Kidney epithelial cell (primary cell): ENCODE measurements around the gene ABO. TPM values are rescaled to one million over a fixed set of nuclear protein-coding genes. Genes with fewer than 3 reads are reported as not detected.
"Not testable (repeated sequence)": the region's sequence is repeated elsewhere in the genome, so short reads cannot be mapped to it uniquely, and the experiment has no call there.

Experiments
- DNase-seq: peaks from one replicate; pipeline ENCODE4 v3.0.0-alpha.2; 2010; ENCODE audit warnings: low read depth
- H3K27me3 ChIP-seq: 2 replicates; pipeline ENCODE4 v1.6.0; 2011; ENCODE audit warnings: low read length; ENCODE audit not compliant: control insufficient read depth, insufficient read depth
- H3K36me3 ChIP-seq: 2 replicates; pipeline ENCODE4 v1.5.1; 2011; ENCODE audit warnings: low read length; ENCODE audit not compliant: control insufficient read depth, insufficient read depth
- H3K4me3 ChIP-seq: 2 replicates; pipeline ENCODE4 v1.5.1; 2011; ENCODE audit warnings: low read depth, mild to moderate bottlenecking, control low read depth, low read length
- CTCF ChIP-seq: IDR thresholded peaks from 2 replicates; pipeline ENCODE4 v1.5.1; 2011; ENCODE audit warnings: mild to moderate bottlenecking, moderate library complexity, low read length, control low read depth, inconsistent platforms; ENCODE audit not compliant: insufficient read depth, poor library complexity, severe bottlenecking
- total RNA-seq: library from RNA; depleted of rRNA; stranded (reverse); fragments of >200 nt; gene quantifications from 2 replicates; pipeline ENCODE4 v1.2.3, GENCODE V29; 2015

The ABO gene
- total RNA-seq, 1 donor from 2014 or later = 1.8 TPM

GRCh38 chr9:133224762-133225161, 50.2 kb downstream of the ABO start:
- DNase-seq = no peak
- H3K36me3 ChIP-seq = no peaks in the 10 kb centered on the region
- TF ChIP-seq CTCF = no peak
- H3K27me3 ChIP-seq = peaks cover 15% of the 10 kb centered on the region
- H3K4me3 ChIP-seq = no peak overlapping the region

DNA sequence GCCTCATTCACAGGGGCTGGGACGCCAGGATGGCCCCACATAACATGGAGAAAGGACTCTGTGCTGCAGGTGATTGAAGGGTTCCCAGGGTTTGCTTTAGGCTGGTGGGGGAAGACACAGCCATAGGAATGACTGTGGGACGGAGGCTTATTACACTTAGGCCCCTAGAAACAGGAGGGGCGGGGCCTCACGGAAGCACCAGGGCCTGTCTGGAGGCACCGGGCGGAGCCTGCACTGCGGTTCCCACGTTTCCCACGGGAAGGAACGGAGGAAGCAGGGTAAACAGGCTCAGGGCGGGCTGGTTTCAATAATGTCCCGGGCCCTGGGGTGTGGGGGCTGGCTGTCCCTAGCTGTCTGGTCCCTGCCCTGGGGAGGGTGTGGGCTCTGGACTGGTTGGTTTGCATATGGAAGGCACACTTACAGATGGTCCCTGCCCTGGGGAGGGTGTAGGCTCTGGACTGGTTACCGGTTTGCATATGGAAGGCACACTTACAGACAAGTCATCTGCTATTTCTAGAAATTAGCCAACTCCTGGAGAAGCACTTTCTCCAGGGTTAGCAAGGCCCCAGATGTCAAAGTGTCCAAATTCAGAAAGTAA, 51.7 kb downstream of the ABO start:
- not testable (repeated sequence) for H3K4me3 ChIP-seq, H3K36me3 ChIP-seq, DNase-seq
- peaks cover 17% of the 10 kb centered on the region for H3K27me3 ChIP-seq

DNA sequence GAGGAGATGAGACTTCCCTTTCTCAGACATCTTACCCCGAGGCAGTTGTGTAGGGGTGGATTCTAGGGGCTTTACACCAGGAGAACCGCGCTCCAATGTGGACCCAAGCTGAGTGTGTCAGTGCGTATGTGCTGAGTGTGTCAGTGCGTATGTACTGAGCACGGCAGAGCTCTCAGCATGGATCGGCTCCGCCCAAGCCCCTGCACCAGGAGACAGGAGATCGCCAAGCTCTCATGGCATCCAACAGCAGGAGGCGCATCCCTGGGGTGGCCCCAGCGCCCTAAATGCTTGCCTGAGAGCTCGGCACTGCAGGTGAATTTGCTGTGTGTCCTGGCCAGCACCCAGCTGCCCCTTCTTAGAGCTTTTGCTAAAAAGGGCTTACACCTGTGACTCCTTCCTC, 53.0 kb downstream of the ABO start:
- not testable (repeated sequence) for DNase-seq, H3K4me3 ChIP-seq, H3K36me3 ChIP-seq
- peaks cover 15% of the 10 kb centered on the region for H3K27me3 ChIP-seq

DNA sequence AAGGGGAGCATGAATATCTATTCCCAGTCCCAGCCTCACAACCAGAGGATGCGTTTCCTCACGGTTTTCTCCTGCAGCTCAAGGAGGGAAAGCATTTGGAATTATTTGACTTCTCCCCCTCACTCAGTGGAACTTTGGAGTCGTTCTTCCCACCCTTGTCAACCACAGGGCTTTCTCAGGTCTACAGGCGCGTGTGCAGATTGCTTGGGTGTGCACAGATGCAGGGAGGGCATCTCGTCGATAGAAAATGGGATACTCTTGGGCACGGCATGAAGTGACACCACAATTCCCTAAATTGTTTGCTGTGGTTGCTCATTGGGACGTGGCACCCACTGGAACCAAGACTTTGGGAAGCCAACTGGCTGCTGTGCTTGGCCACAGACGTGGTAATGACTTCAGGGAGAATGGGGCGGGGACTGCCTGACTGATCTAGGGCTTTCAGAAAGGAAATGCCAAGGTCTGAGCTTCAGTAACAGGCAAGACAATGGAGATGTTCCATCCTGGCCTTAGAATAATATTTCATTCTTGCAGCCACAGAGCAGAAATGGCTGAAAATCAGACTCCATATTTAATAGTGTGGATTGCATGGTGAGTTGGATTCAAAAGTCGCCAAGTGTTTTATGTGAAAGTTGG, 53.7 kb downstream of the ABO start:
- no peak for TF ChIP-seq CTCF
- DNase-seq = no peak
- H3K27me3 ChIP-seq = peaks cover 12% of the 10 kb centered on the region
- H3K4me3 ChIP-seq = no peak overlapping the region
- no peaks in the 10 kb centered on the region for H3K36me3 ChIP-seq

- not testable (repeated sequence) for H3K36me3 ChIP-seq, DNase-seq, H3K27me3 ChIP-seq, H3K4me3 ChIP-seq
Observed at GRCh38 chr9:133218049-133218975, 56.7 kb downstream of the ABO start.

- H3K27me3 ChIP-seq, DNase-seq, H3K36me3 ChIP-seq, H3K4me3 ChIP-seq: not testable (repeated sequence)
Observed at GRCh38 chr9:133217333-133217988, 57.5 kb downstream of the ABO start.

- not testable (repeated sequence) for H3K27me3 ChIP-seq, H3K4me3 ChIP-seq, H3K36me3 ChIP-seq
- peak; percentile 61 for DNase-seq
Observed at GRCh38 chr9:133214276-133214675, 60.7 kb downstream of the ABO start.

DNA sequence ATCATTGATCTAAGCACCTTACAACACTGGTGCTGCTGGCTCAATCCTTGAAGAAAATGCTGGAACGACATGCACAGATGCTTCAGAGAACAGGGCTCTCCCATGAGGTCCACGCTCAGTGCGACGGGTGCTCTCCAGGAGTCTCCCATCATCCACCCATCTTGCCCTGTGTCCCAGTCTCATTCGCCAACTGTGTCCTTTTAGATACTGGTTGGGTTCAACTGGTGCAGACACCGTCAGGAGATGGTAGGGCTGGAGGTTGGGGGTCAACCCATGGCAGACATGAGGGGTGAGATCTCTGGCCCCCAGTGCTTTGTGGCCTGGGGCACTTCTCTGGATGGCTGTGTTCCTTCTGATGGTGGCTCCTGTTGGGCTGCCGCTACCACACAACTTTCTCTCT, 64.4 kb downstream of the ABO start:
- Histone ChIP-seq H3K4me3 (no peak overlapping the region), H3K27me3 (peaks cover 4% of the 10 kb centered on the region), H3K36me3 (no peaks in the 10 kb centered on the region)
- TF ChIP-seq CTCF = no peak
- no peak for DNase-seq
